Measurements from ENCODE around the gene SEMA4D.

GRCh38 chr9:89452561-89452960 is 45.4 kb downstream of the SEMA4D start:
- TF ChIP-seq ZBTB7A (IDR thresholded peaks at IDR 0.05; ENCODE audit: low read depth) (no peak), USF1 (IDR thresholded peaks at IDR 0.05) (no peak)

All from Ishikawa (cell line).